GM23338 (cell line): ENCODE results near the gene NCKAP5. TPM values are rescaled to one million over a fixed set of nuclear protein-coding genes. Genes with fewer than 3 reads are reported as not detected.

ENCODE experiments used
- ATAC-seq: fragments of 200-7000 bp; cut with Tn5 transposase; 3 replicates; pipeline ENCODE4 v1.9.1; 2020
- DNase-seq: peaks from one replicate; pipeline ENCODE4 v3.0.0-alpha.2; 2015; ENCODE audit warnings: low spot score
- H2AFZ ChIP-seq: fragments of 200-600 bp; sonication (generic); 2 replicates; pipeline ENCODE4 v1.8.0; 2016; ENCODE audit warnings: antibody characterized with exemption, mild to moderate bottlenecking, moderate library complexity
- H3F3A ChIP-seq: fragments of 200-600 bp; sonication (generic); replicated peaks from 2 replicates; pipeline ENCODE4 v1.8.0; 2017; ENCODE audit warnings: antibody characterized with exemption, mixed run types, low read depth
- H3K27ac ChIP-seq: fragments of 200-600 bp; sonication (generic); 2 replicates; pipeline ENCODE4 v1.6.1; 2016; ENCODE audit warnings: low read depth
- H3K27me3 ChIP-seq: fragments of 200-600 bp; sonication (generic); 2 replicates; pipeline ENCODE4 v1.8.0; 2016; ENCODE audit warnings: mild to moderate bottlenecking, mixed run types, moderate library complexity; ENCODE audit not compliant: insufficient read depth
- H3K36me3 ChIP-seq: fragments of 200-600 bp; sonication (generic); 2 replicates; pipeline ENCODE4 v1.8.0; 2016; ENCODE audit warnings: mild to moderate bottlenecking; ENCODE audit not compliant: insufficient read depth
- H3K4me1 ChIP-seq: fragments of 200-600 bp; sonication (generic); 2 replicates; pipeline ENCODE4 v1.8.0; 2016; ENCODE audit warnings: mild to moderate bottlenecking, moderate library complexity; ENCODE audit not compliant: insufficient read depth
- H3K4me2 ChIP-seq: fragments of 200-600 bp; sonication (generic); 2 replicates; pipeline ENCODE4 v1.7.1; 2017; ENCODE audit warnings: mixed run types
- H3K4me3 ChIP-seq: fragments of 200-600 bp; sonication (generic); 2 replicates; pipeline ENCODE4 v1.6.1; 2016; ENCODE audit warnings: mixed run types
- H3K79me2 ChIP-seq: fragments of 200-600 bp; sonication (generic); replicated peaks from 2 replicates; pipeline ENCODE4 v1.8.0; 2017; ENCODE audit warnings: mild to moderate bottlenecking; ENCODE audit not compliant: insufficient read depth
- H3K9me2 ChIP-seq: fragments of 200-600 bp; sonication (generic); 2 replicates; pipeline ENCODE4 v1.8.0; 2017; ENCODE audit not compliant: insufficient read depth
- H4K20me1 ChIP-seq: fragments of 200-600 bp; sonication (generic); replicated peaks from 2 replicates; pipeline ENCODE4 v1.8.0; 2017; ENCODE audit warnings: mild to moderate bottlenecking; ENCODE audit not compliant: insufficient read depth
- H3K27ac Mint-ChIP-seq: 2 replicates; pipeline ENCODE4 v1.8.0; 2020; ENCODE audit warnings: inconsistent platforms, mild to moderate bottlenecking, moderate library complexity, mixed read lengths
- H3K27me3 Mint-ChIP-seq: 3 replicates; pipeline ENCODE4 v1.8.0; 2022; ENCODE audit warnings: low read depth, mild to moderate bottlenecking, moderate library complexity, mixed read lengths, inconsistent platforms; ENCODE audit not compliant: insufficient read depth, poor library complexity
- H3K36me3 Mint-ChIP-seq: 3 replicates; pipeline ENCODE4 v1.8.0; 2021; ENCODE audit warnings: low read depth, mild to moderate bottlenecking, inconsistent platforms, moderate library complexity, mixed read lengths
- H3K4me1 Mint-ChIP-seq: 3 replicates; pipeline ENCODE4 v1.8.0; 2020; ENCODE audit warnings: mild to moderate bottlenecking, inconsistent platforms, mixed read lengths
- H3K4me3 Mint-ChIP-seq: 3 replicates; pipeline ENCODE4 v1.8.0; 2021; ENCODE audit warnings: moderate library complexity, mild to moderate bottlenecking, inconsistent platforms, mixed read lengths
- H3K9me3 Mint-ChIP-seq: 3 replicates; pipeline ENCODE4 v1.8.0; 2020; ENCODE audit warnings: moderate library complexity, mild to moderate bottlenecking, inconsistent platforms, mixed read lengths
- CREB1 ChIP-seq: fragments of 250-450 bp; sonication (Bioruptor Pico); IDR thresholded peaks from 2 replicates; pipeline ENCODE4 v1.5.0; 2020; ENCODE audit warnings: low read depth, mild to moderate bottlenecking, moderate library complexity
- CTCF ChIP-seq, 2 experiments: fragments of 200-600 bp in 1 of 2; sonication (generic) in 1 of 2; conservative IDR thresholded peaks; 2 replicates each; pipeline versions ENCODE4 v1.5.1 to v1.6.1; 2016 to 2017; ENCODE audit warnings: antibody characterized with exemption in 2 of 2, low read depth in 2 of 2, mild to moderate bottlenecking in 2 of 2, moderate library complexity in 1 of 2
- EZH2 ChIP-seq: fragments of 200-600 bp; sonication (generic); IDR thresholded peaks from one replicate; pipeline ENCODE4 v1.8.0; 2017; ENCODE audit warnings: antibody characterized with exemption, mild to moderate bottlenecking, low read depth; ENCODE audit not compliant: unreplicated experiment
- EZH2phosphoT487 ChIP-seq: fragments of 200-600 bp; sonication (generic); IDR thresholded peaks from one replicate; pipeline ENCODE4 v1.8.1; 2018; ENCODE audit warnings: antibody characterized with exemption; ENCODE audit not compliant: unreplicated experiment
- NANOG ChIP-seq: IDR thresholded peaks from 2 replicates; pipeline ENCODE4 v1.6.1; 2016; ENCODE audit warnings: antibody characterized with exemption, borderline replicate concordance
- ZNF114 ChIP-seq: fragments of 250-450 bp; sonication (Bioruptor Pico); IDR thresholded peaks from 2 replicates; pipeline ENCODE4 v1.5.0; 2020; ENCODE audit warnings: mild to moderate bottlenecking, moderate library complexity
- polyA plus RNA-seq: library from polyadenylated mRNA; unstranded; fragments of >200 nt; fragmentation: Nextera tagmentation; extraction: Ambion mirVana; gene quantifications from 2 replicates; pipeline ENCODE4 v1.2.1, GENCODE V29; 2016
- total RNA-seq: library from RNA; depleted of rRNA; stranded (reverse); fragments of >200 nt; shearing (Covaris generic); gene quantifications from 2 replicates; pipeline ENCODE4 v1.2.3, GENCODE V29; 2014
- TF ChIP-seq, protein P1 (sequence below): IDR thresholded peaks from one replicate; pipeline ENCODE4 v1.6.1; 2018; ENCODE audit warnings: antibody characterized with exemption; ENCODE audit not compliant: unreplicated experiment
- TF ChIP-seq, protein P2 (sequence below): IDR thresholded peaks from 2 replicates; pipeline ENCODE4 v1.6.1; 2016; ENCODE audit warnings: antibody characterized with exemption
- TF ChIP-seq, protein P3 (sequence below): fragments of 250-450 bp; sonication (Bioruptor Pico); IDR thresholded peaks from 2 replicates; pipeline ENCODE4 v1.5.0; 2020; ENCODE audit warnings: mild to moderate bottlenecking, moderate library complexity

The NCKAP5 gene
- total and polyA plus RNA-seq, 2 experiments from 2014 or later = 0.34 to 0.73 TPM

- TF ChIP-seq CTCF (conservative IDR thresholded peaks at IDR 0.05; ENCODE audit: low read depth in 2 of 2) = no peak
These were observed 58.5 kb downstream of the NCKAP5 start (continued) for GRCh38 chr2:133509777-133510176.

GRCh38 chr2:133508546-133509165 is 59.6 kb downstream of the NCKAP5 start:
- no peaks in the 10 kb centered on the region; the same call in 1 of the 2 replicates for H3K9me2 ChIP-seq
- no peak overlapping the region for H2AFZ ChIP-seq
- Mint-ChIP-seq H3K27me3 (peaks cover 5% of the 10 kb centered on the region), H3K9me3 (no peaks in the 10 kb centered on the region), H3K4me1 (no peaks in the 10 kb centered on the region), H3K27ac (no peak overlapping the region), H3K36me3 (no peaks in the 10 kb centered on the region), H3K4me3 (no peak overlapping the region)
- H3K36me3 ChIP-seq = no peaks in the 10 kb centered on the region
- DNase-seq (no peak), ATAC-seq (no peak)
- H3K4me3 ChIP-seq = no peak overlapping the region
- H3K4me2 ChIP-seq = no peak overlapping the region
- no peaks in the 10 kb centered on the region for H3F3A ChIP-seq
- no peak overlapping the region for H3K27ac ChIP-seq
- no peaks in the 10 kb centered on the region for H3K27me3 ChIP-seq
- no peaks in the 10 kb centered on the region for H3K79me2 ChIP-seq
- H3K4me1 ChIP-seq = no peaks in the 10 kb centered on the region
- no peaks in the 10 kb centered on the region for H4K20me1 ChIP-seq
- TF ChIP-seq, protein P1, sequence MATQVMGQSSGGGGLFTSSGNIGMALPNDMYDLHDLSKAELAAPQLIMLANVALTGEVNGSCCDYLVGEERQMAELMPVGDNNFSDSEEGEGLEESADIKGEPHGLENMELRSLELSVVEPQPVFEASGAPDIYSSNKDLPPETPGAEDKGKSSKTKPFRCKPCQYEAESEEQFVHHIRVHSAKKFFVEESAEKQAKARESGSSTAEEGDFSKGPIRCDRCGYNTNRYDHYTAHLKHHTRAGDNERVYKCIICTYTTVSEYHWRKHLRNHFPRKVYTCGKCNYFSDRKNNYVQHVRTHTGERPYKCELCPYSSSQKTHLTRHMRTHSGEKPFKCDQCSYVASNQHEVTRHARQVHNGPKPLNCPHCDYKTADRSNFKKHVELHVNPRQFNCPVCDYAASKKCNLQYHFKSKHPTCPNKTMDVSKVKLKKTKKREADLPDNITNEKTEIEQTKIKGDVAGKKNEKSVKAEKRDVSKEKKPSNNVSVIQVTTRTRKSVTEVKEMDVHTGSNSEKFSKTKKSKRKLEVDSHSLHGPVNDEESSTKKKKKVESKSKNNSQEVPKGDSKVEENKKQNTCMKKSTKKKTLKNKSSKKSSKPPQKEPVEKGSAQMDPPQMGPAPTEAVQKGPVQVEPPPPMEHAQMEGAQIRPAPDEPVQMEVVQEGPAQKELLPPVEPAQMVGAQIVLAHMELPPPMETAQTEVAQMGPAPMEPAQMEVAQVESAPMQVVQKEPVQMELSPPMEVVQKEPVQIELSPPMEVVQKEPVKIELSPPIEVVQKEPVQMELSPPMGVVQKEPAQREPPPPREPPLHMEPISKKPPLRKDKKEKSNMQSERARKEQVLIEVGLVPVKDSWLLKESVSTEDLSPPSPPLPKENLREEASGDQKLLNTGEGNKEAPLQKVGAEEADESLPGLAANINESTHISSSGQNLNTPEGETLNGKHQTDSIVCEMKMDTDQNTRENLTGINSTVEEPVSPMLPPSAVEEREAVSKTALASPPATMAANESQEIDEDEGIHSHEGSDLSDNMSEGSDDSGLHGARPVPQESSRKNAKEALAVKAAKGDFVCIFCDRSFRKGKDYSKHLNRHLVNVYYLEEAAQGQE = no peak
- TF ChIP-seq ZNF114 (CRISPR knock-in tag) = no peak
- no peak for TF ChIP-seq CTCF (conservative IDR thresholded peaks at IDR 0.05; ENCODE audit: low read depth in 2 of 2)
- no peak for TF ChIP-seq NANOG
- TF ChIP-seq CREB1 (CRISPR knock-in tag) = no peak
- no peak for TF ChIP-seq EZH2phosphoT487
- TF ChIP-seq, protein P2, sequence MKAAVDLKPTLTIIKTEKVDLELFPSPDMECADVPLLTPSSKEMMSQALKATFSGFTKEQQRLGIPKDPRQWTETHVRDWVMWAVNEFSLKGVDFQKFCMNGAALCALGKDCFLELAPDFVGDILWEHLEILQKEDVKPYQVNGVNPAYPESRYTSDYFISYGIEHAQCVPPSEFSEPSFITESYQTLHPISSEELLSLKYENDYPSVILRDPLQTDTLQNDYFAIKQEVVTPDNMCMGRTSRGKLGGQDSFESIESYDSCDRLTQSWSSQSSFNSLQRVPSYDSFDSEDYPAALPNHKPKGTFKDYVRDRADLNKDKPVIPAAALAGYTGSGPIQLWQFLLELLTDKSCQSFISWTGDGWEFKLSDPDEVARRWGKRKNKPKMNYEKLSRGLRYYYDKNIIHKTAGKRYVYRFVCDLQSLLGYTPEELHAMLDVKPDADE = no peak
- no peak for TF ChIP-seq EZH2
- TF ChIP-seq, protein P3, sequence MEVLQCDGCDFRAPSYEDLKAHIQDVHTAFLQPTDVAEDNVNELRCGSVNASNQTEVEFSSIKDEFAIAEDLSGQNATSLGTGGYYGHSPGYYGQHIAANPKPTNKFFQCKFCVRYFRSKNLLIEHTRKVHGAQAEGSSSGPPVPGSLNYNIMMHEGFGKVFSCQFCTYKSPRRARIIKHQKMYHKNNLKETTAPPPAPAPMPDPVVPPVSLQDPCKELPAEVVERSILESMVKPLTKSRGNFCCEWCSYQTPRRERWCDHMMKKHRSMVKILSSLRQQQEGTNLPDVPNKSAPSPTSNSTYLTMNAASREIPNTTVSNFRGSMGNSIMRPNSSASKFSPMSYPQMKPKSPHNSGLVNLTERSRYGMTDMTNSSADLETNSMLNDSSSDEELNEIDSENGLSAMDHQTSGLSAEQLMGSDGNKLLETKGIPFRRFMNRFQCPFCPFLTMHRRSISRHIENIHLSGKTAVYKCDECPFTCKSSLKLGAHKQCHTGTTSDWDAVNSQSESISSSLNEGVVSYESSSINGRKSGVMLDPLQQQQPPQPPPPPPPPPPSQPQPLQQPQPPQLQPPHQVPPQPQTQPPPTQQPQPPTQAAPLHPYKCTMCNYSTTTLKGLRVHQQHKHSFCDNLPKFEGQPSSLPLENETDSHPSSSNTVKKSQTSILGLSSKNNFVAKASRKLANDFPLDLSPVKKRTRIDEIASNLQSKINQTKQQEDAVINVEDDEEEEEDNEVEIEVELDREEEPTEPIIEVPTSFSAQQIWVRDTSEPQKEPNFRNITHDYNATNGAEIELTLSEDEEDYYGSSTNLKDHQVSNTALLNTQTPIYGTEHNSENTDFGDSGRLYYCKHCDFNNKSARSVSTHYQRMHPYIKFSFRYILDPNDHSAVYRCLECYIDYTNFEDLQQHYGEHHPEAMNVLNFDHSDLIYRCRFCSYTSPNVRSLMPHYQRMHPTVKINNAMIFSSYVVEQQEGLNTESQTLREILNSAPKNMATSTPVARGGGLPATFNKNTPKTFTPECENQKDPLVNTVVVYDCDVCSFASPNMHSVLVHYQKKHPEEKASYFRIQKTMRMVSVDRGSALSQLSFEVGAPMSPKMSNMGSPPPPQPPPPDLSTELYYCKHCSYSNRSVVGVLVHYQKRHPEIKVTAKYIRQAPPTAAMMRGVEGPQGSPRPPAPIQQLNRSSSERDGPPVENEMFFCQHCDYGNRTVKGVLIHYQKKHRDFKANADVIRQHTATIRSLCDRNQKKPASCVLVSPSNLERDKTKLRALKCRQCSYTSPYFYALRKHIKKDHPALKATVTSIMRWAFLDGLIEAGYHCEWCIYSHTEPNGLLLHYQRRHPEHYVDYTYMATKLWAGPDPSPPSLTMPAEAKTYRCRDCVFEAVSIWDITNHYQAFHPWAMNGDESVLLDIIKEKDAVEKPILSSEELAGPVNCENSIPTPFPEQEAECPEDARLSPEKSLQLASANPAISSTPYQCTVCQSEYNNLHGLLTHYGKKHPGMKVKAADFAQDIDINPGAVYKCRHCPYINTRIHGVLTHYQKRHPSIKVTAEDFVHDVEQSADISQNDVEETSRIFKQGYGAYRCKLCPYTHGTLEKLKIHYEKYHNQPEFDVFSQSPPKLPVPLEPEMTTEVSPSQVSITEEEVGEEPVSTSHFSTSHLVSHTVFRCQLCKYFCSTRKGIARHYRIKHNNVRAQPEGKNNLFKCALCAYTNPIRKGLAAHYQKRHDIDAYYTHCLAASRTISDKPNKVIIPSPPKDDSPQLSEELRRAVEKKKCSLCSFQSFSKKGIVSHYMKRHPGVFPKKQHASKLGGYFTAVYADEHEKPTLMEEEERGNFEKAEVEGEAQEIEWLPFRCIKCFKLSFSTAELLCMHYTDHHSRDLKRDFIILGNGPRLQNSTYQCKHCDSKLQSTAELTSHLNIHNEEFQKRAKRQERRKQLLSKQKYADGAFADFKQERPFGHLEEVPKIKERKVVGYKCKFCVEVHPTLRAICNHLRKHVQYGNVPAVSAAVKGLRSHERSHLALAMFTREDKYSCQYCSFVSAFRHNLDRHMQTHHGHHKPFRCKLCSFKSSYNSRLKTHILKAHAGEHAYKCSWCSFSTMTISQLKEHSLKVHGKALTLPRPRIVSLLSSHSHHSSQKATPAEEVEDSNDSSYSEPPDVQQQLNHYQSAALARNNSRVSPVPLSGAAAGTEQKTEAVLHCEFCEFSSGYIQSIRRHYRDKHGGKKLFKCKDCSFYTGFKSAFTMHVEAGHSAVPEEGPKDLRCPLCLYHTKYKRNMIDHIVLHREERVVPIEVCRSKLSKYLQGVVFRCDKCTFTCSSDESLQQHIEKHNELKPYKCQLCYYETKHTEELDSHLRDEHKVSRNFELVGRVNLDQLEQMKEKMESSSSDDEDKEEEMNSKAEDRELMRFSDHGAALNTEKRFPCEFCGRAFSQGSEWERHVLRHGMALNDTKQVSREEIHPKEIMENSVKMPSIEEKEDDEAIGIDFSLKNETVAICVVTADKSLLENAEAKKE = no peak
